GM04504 (cell line): ENCODE data around the gene MRPL42.

Experiments
- DNase-seq: peaks from one replicate; pipeline ENCODE4 v3.0.0-alpha.2; 2012; ENCODE audit warnings: low read depth

The MRPL42 gene

DNA sequence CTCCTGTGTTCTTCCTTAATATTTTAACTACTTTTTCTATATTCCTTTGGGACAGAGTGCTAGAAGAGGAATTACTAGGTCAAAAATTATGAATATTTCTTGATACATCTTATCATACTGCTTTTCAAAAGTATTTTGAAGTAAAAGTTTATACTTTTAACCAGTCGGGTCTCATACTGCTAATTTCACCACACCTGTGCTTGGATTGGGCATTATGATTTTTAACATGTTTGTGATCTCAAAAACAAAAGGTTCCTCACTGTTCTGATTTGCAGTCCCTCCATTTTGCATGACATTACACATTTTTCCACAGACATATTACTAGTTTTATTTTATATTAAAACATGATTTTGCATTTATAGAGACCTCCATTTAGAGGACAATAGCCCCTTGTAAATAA is 32.9 kb downstream of the MRPL42 start:
- no peak for DNase-seq

DNA sequence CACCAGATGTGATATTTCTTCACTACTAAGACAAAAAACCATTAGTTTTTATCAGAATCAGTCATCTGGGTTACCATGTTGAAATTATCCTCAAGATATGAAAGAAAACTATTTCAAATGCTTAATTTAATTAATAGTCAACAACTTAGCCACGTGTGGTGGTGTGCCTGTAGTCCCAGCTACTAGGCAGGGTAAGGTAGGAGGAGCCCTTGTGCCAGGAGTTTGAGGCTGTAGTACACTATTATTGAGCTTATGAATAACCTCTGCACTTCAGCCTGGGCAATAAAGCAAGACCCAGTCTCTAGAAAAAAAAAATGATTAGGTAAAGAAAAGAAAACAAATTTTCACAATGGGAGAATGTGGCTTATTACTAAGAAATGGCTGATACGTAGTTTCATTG is 33.4 kb downstream of the MRPL42 start:
- no peak for DNase-seq

DNA sequence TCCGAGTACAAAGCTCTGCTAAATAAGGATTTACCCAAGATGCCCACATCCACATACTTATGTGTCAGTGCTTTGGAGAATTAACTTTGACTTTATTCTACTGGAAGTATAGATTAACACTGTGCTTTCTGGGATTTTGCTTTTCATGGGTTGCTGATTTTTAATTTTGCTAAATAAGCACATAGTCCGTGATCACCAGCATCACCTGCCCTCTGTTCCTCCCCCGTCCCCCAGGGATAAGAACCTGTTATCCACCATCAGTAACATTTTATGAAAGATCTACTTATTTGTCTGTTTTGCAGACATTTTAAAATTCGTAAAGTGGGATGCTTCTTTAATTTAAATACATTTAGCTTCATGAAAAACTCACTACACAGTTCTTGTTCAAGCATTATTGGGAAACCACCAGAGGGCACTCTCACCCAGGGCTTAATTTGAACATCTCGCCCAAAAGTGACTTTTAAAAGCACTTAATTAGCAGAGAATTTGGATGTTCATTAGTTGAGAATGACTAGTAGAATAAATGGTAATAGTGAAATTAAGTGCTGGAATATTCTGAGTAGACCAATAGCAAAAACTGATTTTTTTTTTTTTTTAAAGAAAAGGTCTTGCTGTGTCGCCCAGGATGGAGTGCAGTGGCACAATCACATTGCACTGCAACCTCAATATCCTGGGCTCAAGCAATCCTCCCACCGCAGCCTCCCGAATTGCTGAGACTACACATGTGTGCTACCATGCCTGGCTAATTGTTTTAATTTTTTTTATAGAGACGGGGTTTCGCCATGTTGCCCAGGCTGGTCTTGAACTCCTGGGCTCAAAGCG is 35.7 kb downstream of the MRPL42 start:
- no peak for DNase-seq

DNA sequence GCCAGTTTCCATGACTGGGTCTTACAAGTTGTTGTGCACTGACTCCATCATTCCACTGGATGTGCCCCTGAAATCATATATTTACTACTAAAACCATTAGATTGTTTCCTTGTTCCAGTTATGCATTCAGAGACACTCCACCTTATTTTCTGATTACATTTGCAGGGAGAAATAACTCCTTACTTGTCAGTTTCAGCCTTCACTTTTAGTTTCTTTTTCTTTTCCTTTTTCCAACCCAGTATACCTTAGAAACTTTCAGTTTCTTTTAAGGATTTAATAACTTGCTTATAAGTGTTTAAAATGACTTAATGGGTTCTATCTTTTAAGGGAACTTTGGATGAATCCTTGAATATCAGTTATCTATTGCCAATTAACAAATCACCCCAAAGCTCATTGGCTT is 39.9 kb downstream of the MRPL42 start:
- DNase-seq: no peak

DNA sequence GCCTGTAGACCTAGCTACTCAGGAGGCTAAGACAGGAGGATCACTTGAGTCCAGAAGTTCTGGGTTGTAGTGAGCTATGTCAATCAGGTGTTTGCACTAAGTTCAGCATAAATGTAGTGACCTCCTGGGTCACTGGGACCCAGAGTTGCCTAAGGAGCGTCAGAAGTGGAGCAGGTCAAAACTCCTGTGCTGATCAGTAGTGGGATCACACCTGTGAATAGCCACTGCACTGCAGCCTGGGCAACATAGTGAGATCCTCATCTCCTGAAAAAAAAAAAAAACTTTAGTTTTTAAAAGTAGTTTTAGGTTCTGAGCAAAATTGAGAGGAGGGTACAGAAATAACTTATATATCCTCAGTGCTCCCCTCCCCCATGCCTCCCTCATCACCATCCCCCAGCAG is 42.2 kb downstream of the MRPL42 start:
- no peak for DNase-seq

DNA sequence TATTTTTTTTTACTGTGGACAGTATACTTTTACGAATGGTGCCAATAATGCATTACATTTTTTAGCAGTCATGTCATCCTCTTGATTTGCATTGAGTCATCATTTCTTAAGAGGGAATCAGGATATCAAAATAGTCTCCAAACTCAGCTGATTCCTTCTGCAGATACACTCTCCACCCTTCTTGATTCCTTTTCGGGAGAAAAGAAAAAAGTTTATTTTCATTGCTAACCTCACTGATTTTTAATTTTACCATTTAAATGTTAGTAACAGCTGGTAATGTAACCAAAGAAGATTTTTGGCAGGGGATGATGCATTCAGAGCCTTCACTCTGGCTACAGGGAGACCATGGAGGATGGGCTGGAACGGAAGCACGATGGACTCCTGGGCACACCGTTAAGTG is 47.5 kb downstream of the MRPL42 start:
- no peak for DNase-seq

DNA sequence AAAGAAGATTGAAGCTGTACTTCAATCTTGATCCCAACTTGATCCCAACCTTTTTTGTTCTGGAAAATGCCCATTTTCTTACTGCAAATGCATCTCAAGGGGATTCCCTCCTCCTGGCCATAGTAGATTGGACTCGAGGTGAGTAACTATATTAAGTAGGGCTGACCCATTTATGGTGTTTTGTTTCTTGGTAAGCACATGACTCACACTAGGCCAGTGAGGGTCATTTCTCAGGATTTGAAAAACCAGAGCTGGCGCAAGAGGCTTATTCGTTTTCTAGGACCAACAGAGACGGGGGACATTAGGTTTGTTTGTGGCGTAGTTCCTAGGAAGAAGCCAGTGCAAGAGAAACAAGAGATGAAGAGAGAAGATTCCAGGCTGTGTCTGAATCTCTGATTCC is 51.4 kb downstream of the MRPL42 start:
- DNase-seq: no peak

DNA sequence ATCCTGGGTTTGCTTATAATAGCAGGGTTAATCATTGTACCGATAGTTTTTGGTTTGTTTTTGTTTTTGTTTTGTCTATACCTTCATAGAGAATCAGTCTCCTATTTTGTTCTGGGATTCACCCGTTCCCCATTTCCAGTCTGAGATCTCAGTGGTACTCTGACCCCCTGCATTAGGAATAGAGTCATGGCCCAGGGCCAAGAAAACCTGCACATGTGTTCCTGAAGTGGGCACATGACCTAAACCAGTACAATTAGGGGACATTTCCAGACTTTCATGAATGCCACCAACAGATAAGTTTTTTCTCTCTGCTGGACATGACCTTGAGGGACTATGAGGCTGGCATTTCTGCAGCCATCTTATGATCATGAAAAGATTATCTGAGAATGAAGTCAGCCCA is 52.5 kb downstream of the MRPL42 start:
- DNase-seq: no peak

DNA sequence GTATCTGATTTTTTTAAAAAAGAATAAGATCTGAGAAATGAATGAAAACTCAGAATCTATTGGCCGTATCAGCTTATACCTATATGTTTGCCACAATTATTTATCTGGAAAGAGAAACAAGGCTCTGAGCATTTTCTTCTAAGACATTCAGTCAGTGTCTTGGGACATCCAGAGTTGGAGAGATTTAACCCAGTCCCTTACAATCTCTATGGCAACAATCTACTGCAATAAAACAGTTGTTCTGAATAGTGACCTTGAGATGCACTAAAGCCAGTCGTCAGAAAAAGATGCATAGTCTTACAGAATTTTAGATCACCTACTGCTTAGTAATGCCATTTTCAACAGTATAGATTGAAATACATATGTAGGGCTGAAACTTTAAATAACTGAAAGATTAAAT is 53.1 kb downstream of the MRPL42 start:
- DNase-seq: no peak

DNA sequence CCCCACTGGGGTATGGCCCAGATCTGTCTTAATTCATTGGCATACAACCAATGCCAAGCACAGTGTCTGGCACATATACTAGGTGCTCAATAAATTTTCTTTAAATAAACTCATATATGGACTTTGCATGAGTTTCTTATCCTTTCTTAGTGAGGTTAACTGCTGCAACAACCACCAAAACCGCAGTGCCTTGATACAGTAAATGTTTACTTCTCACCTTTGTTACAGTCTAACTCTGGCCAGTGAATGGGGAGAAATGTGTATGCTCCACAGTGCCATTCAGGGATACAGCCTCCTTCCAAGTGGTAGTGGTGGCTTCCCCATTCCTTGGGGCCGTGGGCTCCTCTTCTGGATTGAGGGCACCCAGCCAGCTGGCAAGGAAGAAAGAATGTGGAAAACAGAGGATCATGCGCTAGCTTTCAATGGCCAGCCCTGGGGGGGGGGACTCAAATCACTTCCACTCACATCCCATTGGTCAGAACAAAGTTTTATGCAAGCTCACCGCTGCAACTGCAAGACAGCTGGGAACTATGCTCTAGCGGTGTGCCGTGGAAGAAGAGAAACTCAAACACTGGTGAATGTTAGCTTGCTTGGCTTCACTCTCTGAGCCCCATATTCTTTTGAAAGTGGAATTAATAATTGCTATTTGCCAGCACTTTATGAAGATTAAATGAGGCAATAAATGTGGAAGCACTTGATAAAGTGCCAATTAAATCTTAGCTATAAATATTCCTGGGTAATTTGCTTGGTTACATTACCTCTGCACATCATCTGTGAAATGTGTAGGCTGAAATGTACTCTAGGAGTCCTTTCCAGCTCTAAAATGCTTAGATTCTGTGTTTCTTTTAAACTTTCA is 54.1 kb downstream of the MRPL42 start:
- no peak for DNase-seq

DNA sequence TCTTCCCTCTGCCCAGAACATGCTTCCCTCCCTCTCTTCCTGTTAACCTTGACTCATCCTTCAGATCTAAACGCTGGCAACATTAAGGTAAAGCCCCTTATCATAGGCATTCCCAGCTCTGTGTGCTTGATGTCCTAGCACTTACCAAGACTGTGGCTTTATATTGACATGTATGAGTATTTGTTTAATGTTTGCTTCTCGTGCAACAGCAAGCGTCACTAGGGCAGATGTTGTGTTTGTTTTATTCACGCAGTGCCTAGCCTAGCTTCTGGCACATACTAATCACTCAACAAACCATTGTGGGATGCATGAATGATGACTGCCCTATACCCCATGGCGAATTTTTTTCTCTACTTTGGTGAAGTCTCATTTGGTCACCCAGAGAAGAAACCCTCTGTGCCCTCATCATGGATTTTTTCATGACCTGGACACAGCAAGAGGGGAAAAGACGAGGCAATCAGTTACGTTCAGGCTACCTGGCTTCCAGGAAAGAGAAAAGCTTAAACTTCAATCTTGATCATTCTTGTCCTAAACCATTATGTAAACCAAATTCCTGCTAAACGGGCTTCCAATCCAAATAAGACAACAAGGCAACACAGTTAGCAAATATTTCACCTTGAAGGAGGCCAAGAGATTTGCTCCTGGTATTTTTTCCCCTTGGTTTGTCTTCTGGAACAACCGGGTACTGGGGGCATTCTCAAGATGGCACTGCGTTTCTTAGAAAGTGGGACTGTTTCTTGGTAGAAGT is 57.2 kb downstream of the MRPL42 start:
- no peak for DNase-seq

DNA sequence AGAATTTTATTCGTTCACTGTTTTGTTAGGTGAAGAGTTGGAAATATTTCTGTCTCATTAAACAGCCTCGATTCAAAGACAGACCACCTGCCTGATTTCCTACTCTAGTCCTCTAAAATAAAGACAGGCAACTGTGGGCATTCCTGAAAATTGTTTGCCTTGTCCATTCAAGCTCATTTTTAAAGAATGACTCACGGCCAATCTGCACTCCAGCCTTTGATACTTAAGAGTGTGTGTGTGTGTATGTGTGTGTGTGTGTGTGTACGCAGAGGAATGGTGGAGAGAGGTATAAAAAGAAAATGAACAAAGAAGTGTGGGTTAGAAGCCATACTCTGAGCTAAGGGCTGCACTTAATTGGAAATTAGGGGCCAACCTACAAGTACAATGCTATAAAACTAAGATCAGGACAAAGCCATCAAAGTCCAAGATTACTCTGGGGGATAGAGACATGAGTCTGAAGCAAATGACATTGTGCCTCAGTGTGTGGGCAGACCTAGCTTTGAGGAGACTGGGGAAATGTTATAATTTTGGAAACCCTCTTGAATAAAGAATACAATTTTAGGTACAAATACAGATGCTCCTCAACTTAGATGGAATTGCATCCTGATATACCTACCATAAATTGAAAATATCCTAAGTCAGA is 59.6 kb downstream of the MRPL42 start:
- DNase-seq: peak; percentile 65

DNA sequence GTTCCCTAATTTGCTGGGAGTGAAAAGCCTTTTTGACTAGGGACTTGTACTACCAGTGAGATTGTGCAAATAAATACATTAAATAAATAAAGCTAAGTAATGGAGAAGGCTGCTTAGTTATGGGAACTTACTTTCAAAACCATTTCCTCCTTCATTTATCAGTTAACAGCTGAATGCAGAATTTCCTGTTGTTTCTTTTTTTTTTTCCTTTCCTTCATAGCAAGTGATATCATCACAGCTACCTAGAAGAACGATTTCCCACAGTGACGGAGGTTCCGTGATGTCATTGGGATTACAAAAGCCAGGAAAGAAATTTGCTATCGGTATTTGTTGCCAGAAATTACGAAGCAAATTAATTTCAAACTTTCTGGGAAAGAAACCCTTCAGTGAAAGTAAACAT is 63.0 kb downstream of the MRPL42 start:
- DNase-seq: no peak

DNA sequence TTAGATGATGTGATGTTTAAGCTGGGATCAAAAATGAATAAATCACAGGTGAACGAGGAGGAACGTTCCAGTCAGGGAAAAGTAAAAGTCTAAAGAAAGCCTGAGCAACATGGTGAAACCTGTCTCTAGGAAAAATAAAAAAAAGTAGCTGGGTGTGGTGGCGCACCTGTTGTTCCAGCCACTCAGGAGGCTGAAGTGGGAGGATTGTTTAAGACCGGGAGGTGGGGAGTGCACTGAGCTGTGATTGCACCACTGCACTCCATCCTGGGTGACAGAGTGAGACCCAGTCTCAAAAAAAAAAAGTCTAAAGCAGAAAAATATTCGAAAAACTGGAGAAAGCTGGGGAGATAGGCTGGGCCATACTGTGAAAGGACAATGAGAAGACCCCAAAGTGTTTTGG is 66.0 kb downstream of the MRPL42 start:
- no peak for DNase-seq

DNA sequence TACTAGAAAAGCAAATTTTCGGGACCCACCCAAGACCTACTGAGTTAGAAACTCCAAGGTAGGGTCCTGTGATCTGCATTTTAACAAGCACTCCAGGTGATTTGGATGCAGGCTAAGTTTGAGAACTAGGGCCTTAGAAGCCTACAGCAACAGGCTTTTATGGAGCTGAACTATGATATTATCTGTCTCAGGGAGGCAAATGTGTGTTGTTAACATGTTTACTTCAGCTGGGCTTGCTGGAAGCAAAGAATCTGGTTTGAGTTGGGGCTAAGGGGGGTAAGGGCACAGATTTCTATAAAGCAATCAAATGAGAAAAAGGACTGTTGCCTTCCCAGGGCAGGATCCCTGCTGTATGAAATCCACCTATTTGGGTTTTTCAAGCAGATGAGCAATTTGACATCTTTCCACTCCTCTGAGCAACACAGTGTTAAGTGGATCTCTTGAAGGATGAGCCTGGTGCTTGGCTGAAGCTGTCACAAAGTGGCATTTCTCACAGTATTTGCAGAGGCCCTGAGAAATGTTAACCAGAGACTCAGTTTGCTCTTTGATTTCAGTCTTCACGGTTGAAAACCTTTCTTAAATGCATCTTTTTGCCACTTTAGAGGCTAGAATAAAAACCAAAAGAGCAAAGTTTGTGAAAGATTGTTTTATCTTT is 68.9 kb downstream of the MRPL42 start:
- no peak for DNase-seq

DNA sequence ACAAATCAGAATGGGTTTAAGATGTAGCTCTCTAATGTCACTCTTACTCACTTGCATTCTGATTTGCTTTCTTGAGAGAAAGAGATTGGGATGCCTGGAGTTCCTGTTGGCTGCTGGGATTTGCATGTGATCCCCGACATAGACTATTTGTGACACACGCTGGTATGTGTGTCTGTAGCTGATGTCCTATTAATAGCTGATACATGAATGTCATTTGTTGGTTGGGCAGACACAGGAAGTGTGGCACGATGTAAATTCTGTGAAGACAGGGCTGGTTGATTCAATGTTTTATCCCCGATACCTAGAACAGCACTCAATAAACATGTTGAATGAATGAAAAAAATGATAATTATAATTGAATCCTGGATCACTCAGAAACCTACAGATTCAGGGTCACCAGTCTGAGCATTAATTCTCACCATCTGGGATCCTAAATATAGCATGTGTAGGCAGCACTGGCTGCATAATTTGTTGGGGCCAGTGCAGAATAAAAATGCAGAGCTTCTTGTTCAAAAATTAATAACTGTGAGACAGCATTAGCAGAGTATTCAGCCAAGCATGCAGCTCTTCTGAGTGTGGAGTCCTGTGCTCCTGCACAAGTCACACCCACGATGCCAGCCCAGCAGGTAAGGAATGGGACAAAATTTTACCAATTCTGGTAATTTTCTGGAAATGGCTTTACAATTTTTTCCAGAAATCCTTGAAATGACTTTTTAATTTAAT is 69.6 kb downstream of the MRPL42 start:
- DNase-seq: no peak

DNA sequence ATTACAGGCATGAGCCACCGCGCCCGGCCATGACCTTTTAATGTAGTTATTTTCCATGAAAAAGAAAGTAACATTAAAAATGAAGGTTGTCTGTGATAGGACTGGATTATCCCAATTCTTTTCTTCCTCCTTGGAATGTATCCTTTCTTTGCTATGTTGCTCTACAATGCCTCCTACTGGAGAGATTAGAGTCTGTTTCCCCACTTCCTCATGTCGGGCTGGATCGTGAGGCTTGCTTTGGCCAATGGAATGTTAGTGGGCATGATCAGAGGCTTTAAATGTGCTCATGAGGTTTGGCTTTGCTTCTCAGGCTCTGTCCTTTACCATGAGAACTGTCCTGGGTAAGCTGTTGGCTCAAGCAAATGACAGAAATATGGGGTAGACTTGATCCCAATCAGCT is 70.5 kb downstream of the MRPL42 start:
- no peak for DNase-seq

DNA sequence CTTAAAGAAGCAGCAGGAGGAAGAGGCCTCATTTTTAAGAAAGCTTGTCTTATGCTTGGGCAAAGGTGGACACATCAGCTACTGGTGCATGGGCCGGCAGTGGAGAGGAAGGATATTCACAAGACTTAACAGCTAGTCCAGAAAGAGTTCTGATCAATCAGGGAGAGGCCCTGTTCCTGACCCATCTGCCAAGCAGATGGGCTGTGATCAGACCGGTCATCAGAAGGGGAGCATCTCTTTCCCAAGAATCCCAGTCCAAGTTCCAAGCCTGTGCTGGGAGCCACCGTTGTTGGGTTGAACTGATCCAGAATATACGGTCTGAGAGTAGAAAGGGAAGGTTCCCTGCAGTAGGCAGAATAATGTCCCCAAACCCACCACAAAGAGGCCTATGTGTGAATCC is 72.5 kb downstream of the MRPL42 start:
- DNase-seq: no peak

DNA sequence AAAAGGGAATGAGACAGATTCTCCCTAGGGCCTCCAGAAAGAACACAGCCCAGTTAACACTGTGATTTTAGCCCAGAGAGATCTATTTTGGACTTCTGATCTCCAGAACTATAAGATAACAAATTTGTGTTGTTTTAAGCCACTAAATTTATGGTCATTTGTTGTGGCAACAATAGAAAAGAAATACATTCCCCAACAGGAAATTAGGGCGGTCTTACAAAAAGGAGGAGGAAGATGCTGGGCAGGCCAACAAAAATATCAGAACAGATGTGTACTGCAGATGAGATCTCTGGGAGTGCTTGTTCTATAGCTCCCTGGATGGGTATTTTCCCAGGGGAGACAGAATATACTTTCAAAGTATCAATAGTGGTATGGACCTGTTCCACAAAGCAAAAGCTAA is 73.2 kb downstream of the MRPL42 start:
- DNase-seq: no peak

DNA sequence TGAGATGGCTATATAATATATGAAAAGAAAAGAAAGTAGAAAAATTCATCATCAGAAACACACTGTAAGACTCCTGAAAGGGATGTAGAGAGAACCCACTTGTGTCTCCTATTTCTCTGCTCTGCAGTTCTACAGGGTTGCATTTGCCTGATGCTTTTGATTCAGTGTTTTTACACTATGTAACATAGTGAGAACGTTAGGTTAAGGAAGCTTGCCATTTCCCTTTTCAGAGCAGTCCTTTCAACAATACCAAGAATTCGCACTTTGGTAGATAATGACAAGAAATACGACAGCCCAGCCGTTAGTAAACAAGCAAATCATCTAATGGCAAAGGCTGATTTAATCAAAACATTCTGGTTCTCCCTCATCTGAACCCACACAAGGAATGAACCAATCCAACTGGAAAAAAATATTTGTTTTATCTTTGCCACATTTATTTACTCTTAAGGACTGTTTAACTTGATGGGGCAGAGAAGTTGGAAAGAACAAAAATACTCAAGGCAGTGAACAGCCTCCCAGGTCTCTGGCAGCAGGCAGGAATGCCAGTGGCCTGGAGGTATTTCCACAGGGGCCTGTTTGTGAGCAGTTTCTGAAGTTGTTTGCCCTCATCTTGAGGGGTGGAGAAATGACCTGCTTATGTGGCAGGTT is 74.4 kb downstream of the MRPL42 start:
- no peak for DNase-seq

DNA sequence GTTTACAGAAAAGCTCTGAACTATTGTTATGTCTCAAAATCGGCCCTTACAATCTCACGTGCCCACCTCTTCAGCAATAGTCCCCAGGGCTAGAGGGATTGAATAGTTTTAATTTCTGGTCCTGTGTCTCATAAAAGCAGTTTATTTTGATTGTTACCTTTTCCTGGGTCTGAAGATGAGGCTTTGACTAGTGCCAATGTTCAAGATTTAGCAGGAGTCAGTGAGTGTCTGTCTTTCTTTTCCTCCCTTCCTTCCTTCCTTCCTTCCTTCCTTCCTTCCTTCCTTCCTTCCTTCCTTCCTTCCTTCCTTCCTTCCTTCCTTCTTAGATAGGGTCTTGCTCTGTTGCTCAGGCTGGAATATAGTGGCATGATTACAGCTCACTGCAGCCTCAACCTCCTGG is 80.5 kb downstream of the MRPL42 start:
- DNase-seq: no peak
